Gastrocnemius medialis (tissue), 4 donors: ENCODE results near the gene TENT5C.

Source experiments
- CTCF ChIP-seq, 5 experiments: fragments of 450-650 bp in 3 of 5; fragments of 200-600 bp in 2 of 5; sonication (generic) in 2 of 5; IDR thresholded peaks in 4 of 5; conservative IDR thresholded peaks in 1 of 5; 1 replicate in 4 of 5; 2 replicates in 1 of 5; pipeline ENCODE4 v1.5.1; 2016 to 2019; ENCODE audit warnings: antibody characterized with exemption in 5 of 5, mild to moderate bottlenecking in 3 of 5, moderate library complexity in 3 of 5
- POLR2A ChIP-seq, 2 donors: fragments of 450-650 bp; IDR thresholded peaks; one replicate each; pipeline ENCODE4 v1.6.1; 2017; ENCODE audit warnings: antibody characterized with exemption in 2 of 2, mild to moderate bottlenecking in 2 of 2, moderate library complexity in 2 of 2

DNA sequence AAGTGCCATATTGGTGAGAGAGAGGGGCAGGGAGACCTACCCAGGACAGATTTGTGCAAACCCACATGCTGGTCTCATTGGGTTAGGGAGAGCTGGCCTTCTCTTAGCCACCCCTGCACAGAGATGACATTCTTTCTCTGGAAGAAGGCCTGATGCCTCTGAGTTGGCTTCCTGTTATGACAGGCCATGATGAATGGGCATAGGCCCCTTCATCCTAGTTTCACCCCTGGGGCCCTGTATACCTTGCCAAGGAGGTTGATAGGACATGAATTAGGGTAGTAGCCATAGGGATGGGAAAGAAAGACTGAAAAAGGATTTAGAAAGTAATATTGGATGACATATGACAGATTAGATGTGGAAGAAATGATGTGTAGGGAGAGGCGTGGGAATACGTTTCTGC, 46.6 kb downstream of the TENT5C start:
- TF ChIP-seq CTCF (IDR thresholded peaks at IDR 0.05 in 4 of 5, conservative IDR thresholded peaks at IDR 0.05 in 1 of 5) (no peak), POLR2A (IDR thresholded peaks at IDR 0.05) (no peak)
